GM12874 (cell line): ENCODE results near the gene ATF7IP.

Experiments used
- CTCF ChIP-seq: IDR thresholded peaks from 2 replicates; pipeline ENCODE4 v1.5.1; 2011; ENCODE audit warnings: low read depth, mild to moderate bottlenecking, control low read depth, low read length, moderate library complexity; ENCODE audit not compliant: insufficient read depth

The ATF7IP gene

GRCh38 chr12:14365294-14366208 lies at the start of gene ATF7IP:
TSS of gene ATF7IP (plus strand) at chr12:14365682. CDS start at chr12:14423916, 58,234 bp downstream.
- 0 out of 2 replicates have a peak, but pooled peaks have one; percentile 10 for TF ChIP-seq CTCF

DNA sequence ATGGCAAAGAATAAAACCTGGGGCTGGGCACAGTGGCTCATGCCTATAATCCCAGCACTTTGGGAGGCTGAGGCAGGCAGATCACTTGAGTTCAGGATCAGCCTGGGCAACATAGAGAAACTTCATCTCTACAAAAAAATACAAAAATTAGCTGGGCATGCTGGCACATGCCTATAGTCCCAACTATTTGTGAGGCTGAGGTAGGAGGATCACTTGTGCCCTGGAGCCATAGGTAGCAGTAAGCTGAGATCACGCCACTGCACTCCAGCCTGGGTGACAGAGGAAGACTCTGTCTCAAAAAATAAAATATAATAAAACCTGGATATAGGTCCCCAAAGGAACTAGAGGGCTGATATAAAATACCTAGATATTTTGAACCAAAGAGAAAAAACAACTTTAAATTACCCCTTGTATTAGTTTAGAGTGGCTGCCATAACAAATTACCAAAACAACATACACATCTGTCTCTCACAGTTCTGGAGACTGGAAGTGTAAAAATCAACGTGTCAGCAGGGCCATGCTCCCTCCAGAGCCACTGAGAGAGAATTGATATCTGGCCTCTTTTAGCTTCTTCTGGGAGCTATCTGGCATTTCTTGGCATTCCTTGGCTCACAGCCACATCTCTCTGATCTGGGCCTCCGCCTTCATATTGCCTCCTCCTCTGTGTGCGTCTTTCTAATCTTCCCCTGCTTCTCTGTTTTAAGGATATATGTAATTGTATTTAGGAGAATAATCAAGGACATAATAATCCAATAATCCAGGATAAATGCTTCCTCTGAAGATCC lies 47.9 kb upstream of the ATF7IP start:
- no peak for TF ChIP-seq CTCF

GRCh38 chr12:14322403-14322802 lies 43.1 kb upstream of the ATF7IP start:
- TF ChIP-seq CTCF, result no peak

DNA sequence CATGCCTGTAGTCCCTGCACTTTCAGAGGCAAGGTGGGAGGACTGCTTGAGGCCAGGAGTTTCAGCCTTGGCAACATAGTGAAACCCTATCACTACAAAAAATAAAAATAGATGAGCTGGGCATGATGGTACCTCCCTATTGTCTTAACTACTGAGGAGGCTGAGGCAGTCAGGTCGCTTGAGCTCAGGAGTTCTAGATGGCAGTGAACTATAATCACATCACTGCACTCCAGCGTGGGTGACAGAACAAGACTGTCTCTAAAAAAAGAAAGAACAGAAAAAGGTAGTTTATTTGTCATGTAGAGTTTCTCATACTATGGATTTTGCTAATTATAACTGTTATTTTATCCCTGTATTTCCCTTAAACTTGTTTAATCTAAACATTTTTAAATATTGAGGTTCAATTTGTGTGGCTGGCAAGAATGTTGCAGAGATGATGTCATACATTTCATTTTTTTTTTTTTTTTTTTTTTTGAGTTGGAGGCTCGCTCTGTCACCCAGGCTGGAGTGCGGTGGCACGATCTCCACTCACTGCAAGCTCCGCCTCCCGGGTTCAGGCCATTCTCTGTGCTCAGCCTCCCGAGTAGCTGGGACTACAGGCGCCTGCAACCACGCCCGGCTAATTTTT lies 39.7 kb upstream of the ATF7IP start:
- TF ChIP-seq CTCF, result no peak

DNA sequence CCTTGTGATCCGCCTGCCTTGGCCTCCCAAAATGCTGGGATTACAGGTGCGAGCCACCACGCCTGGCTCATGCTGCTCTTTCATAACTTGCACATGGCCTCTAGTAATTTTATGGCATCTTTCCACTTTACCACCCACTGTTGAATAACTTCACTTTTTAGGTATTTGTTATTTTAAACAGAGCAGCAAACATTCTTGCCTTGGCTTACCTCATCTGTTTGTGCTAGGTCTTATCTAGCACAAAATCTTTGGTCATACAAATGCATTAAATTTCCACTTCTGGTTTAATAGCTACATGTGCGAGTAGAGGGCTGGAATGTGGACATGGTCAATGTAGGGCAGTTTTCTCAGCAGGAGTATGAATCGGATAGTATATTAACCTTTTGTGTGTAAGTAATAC lies 38.8 kb upstream of the ATF7IP start:
- no peak for TF ChIP-seq CTCF

DNA sequence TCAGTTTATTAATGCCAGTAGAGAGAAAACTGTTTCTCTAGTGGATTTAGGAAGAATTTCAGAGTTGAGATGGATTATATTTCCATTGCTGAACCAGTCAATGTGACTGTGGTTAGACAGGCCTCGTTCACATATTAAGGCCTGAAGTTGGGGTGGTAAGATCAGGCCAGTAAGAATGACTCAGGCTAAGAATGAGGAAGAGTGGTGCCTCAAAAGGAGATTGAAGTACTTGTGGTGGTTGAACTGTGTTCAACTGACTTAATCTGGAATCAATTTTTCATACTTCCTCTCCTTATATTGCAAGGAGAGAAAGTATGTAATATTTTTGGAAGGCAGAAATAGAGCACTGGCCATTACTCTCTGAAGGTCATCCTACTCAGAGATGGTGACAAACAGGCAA lies 37.8 kb upstream of the ATF7IP start:
- TF ChIP-seq CTCF, result no peak

DNA sequence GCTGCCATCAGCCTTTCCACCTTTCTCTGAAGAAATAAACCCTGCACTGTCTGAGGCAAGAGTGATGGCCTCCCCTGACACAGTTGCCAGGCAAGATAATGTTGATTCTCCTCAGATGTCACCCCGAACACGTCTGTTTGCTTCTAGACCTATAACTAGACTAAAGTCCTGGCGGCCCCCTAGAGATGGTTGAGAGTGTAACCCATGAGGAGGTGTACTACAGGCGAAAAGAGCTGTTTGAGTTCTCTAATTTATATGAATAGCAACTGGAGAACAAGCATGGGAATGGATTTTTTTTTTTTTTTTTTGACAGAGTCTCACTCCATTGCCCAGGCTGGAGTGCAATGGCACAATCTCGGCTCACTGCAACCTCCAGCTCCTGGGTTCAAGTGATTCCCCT lies 33.0 kb upstream of the ATF7IP start:
- no peak for TF ChIP-seq CTCF
